HG02588 (cell line): ENCODE measurements around the gene GUCA2B.

Experiments used
- ATAC-seq: cut with Tn5 transposase; IDR thresholded peaks from one replicate; pipeline ENCODE4 v1.9.1; 2021; ENCODE audit warnings: mild to moderate bottlenecking, moderate library complexity; ENCODE audit not compliant: unreplicated experiment

Gene GUCA2B

GRCh38 chr1:42184616-42185015 is 31.4 kb downstream of the GUCA2B start:
- ATAC-seq, result no peak

DNA sequence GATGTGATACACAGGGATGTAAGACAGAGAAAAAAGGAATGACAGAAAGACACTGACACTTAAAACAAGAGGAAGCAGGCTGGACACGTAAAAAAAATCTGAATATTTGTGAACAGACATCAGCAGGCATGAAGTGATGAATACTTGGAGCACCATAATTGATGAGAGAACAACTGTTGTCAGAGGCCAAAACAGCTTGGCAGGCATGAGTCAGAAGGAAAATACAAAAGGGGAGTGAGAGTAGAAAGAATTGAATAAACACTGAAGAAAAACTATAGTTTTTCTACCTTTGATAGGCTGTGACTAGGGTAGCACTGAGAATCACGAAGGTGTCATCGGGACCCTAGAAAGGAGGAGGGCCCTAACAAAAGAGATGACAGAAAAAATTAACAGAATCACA is 32.9 kb downstream of the GUCA2B start:
- no peak for ATAC-seq

GRCh38 chr1:42189931-42190853 is 37.0 kb downstream of the GUCA2B start:
- ATAC-seq, result no peak

GRCh38 chr1:42191319-42191718 is 38.1 kb downstream of the GUCA2B start:
- no peak for ATAC-seq

DNA sequence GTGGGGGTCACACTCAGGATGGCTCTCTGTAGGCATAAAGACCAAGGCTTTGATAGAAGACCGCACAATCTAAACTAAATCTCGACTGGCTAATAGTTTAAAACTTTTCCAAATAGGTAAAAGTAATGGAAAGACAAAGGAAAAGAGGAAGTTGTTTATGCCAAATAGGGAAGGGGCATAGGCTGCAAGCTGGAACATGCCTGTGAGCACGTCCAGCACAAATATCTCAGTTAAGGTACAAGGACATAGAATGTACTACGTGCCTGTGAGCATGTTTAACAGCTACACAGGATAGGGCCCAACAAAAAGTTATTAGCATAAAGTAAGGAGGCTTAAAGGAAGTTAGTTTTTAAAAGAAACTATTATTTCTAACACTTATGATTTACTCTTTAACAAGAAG is 38.9 kb downstream of the GUCA2B start:
- no peak for ATAC-seq

- ATAC-seq, result no peak
These were observed 42.6 kb downstream of the GUCA2B start for GRCh38 chr1:42195841-42196240.

- no peak for ATAC-seq
These were observed 45.0 kb downstream of the GUCA2B start for GRCh38 chr1:42198251-42198650.

GRCh38 chr1:42201986-42202385 is 48.8 kb downstream of the GUCA2B start:
- no peak for ATAC-seq
